ENCODE results near the gene RPL41. TPM values are rescaled to one million over a fixed set of nuclear protein-coding genes. Genes with fewer than 3 reads are reported as not detected.

Gene RPL41
- total and polyA plus RNA-seq, 9 donors = 4,607 to 9,217 (median 5,456) TPM

- 100% methylated on average over 1 of the region's 4 CpGs for WGBS (ENCODE audit: insufficient coverage)
- H3K27me3 ChIP-seq (ENCODE audit: control insufficient read depth, insufficient read depth, low read length) = no peaks in the 10 kb centered on the region
- no peak overlapping the region for H3K4me3 ChIP-seq (ENCODE audit: low read length)
- peak overlapping the region; percentile 49 for H3K27ac ChIP-seq (ENCODE audit: low read length)
- H3K9me3 ChIP-seq (replicated peaks; ENCODE audit: control insufficient read depth, low read depth, low read length) = no peaks in the 10 kb centered on the region
- peaks cover 35% of the 10 kb centered on the region for H3K4me1 ChIP-seq (ENCODE audit: control insufficient read depth, insufficient read depth, low read length)
- no peak for DNase-seq
- peaks cover 52% of the 10 kb centered on the region for H3K36me3 ChIP-seq (ENCODE audit: control insufficient read depth, insufficient read depth, low read length)
Observed at GRCh38 chr12:56130876-56131275, 14.4 kb downstream of the RPL41 start.

- no peak overlapping the region for H3K27ac ChIP-seq (ENCODE audit: low read length)
- no peaks in the 10 kb centered on the region for H3K9me3 ChIP-seq (replicated peaks; ENCODE audit: control insufficient read depth, low read depth, low read length)
- no CpG with 5 or more reads among the region's 6 CpGs for WGBS (ENCODE audit: insufficient coverage)
- no peak for DNase-seq
- peaks cover 7% of the 10 kb centered on the region for H3K4me1 ChIP-seq (ENCODE audit: control insufficient read depth, insufficient read depth, low read length)
- H3K4me3 ChIP-seq (ENCODE audit: low read length) = no peak overlapping the region
- no peaks in the 10 kb centered on the region for H3K27me3 ChIP-seq (ENCODE audit: control insufficient read depth, insufficient read depth, low read length)
- peaks cover 92% of the 10 kb centered on the region for H3K36me3 ChIP-seq (ENCODE audit: control insufficient read depth, insufficient read depth, low read length)
Observed at GRCh38 chr12:56134897-56135296, 18.5 kb downstream of the RPL41 start.

DNA sequence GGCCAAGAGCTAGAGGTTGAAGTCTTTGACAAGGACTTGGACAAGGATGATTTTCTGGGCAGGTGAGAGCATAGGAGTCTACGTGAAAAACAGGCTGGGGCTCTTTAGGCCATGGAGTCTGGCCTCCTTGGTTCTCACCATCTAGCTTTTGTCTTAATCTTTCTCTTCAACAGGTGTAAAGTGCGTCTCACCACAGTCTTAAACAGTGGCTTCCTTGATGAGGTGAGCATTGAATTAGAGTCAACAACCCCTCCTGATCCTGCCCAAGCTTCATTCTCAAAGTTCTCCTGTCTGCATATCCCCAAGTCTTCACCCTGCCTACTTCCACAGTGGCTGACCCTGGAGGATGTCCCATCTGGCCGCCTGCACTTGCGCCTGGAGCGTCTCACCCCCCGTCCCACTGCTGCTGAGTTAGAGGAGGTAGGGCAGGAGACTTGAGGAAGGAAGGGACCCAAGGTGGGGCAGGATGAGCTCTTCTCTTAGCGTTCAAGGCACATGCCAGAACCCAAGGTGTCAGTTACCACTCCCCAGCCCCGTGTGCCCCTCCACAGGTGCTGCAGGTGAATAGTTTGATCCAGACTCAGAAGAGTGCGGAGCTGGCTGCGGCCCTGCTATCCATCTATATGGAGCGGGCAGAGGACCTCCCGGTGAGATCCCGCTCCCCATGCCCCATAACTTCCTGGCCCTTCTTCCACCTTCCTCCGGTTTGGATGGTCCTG, 21.6 kb downstream of the RPL41 start:
- DNase-seq = no peak
- peaks cover 88% of the 10 kb centered on the region for H3K36me3 ChIP-seq (ENCODE audit: control insufficient read depth, insufficient read depth, low read length)
- 91% methylated on average over 5 of the region's 14 CpGs for WGBS (ENCODE audit: insufficient coverage)
- H3K9me3 ChIP-seq (replicated peaks; ENCODE audit: control insufficient read depth, low read depth, low read length) = no peaks in the 10 kb centered on the region
- H3K4me1 ChIP-seq (ENCODE audit: control insufficient read depth, insufficient read depth, low read length) = no peaks in the 10 kb centered on the region
- no peak overlapping the region for H3K27ac ChIP-seq (ENCODE audit: low read length)
- no peak overlapping the region for H3K4me3 ChIP-seq (ENCODE audit: low read length)
- H3K27me3 ChIP-seq (ENCODE audit: control insufficient read depth, insufficient read depth, low read length) = no peaks in the 10 kb centered on the region

GRCh38 chr12:56141946-56142784, 25.7 kb downstream of the RPL41 start:
- DNase-seq = no peak
- no peak overlapping the region for H3K4me3 ChIP-seq (ENCODE audit: low read length)
- H3K27ac ChIP-seq (ENCODE audit: low read length) = no peak overlapping the region
- H3K9me3 ChIP-seq (replicated peaks; ENCODE audit: control insufficient read depth, low read depth, low read length) = no peaks in the 10 kb centered on the region
- WGBS (ENCODE audit: insufficient coverage) = 84% methylated on average over 12 of the region's 19 CpGs
- H3K36me3 ChIP-seq (ENCODE audit: control insufficient read depth, insufficient read depth, low read length) = peaks cover 74% of the 10 kb centered on the region
- H3K4me1 ChIP-seq (ENCODE audit: control insufficient read depth, insufficient read depth, low read length) = peaks cover 8% of the 10 kb centered on the region
- no peaks in the 10 kb centered on the region for H3K27me3 ChIP-seq (ENCODE audit: control insufficient read depth, insufficient read depth, low read length)

DNA sequence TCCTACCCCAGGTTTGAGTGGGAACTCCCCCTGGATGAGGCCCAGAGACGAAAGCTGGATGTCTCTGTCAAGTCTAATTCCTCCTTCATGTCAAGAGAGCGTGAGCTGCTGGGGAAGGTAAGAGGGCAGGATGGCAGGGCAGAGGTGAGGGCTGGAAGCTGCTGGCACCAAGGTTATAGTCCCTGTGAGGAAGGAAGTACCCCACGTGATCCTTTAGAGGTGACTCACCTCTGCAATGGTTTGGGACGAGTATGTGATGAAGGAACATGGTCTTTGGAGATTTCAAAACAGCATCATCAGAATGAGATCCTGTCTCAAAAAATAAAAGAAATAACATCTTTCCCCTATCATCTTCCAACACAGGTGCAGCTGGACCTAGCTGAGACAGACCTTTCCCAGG, 26.8 kb downstream of the RPL41 start:
- WGBS (ENCODE audit: insufficient coverage) = 100% methylated on average over 1 of the region's 4 CpGs
- Histone ChIP-seq H3K27me3 (ENCODE audit: control insufficient read depth, insufficient read depth, low read length) (no peaks in the 10 kb centered on the region), H3K36me3 (ENCODE audit: control insufficient read depth, insufficient read depth, low read length) (peaks cover 63% of the 10 kb centered on the region), H3K4me1 (ENCODE audit: control insufficient read depth, insufficient read depth, low read length) (peaks cover 8% of the 10 kb centered on the region), H3K4me3 (ENCODE audit: low read length) (no peak overlapping the region), H3K27ac (ENCODE audit: low read length) (peak overlapping the region; percentile 65), H3K9me3 (replicated peaks; ENCODE audit: control insufficient read depth, low read depth, low read length) (no peaks in the 10 kb centered on the region)
- no peak for DNase-seq

- peaks cover 57% of the 10 kb centered on the region for H3K36me3 ChIP-seq (ENCODE audit: control insufficient read depth, insufficient read depth, low read length)
- no peaks in the 10 kb centered on the region for H3K9me3 ChIP-seq (replicated peaks; ENCODE audit: control insufficient read depth, low read depth, low read length)
- peaks cover 8% of the 10 kb centered on the region for H3K4me1 ChIP-seq (ENCODE audit: control insufficient read depth, insufficient read depth, low read length)
- 80% methylated on average over 8 of the region's 8 CpGs for WGBS (ENCODE audit: insufficient coverage)
- no peaks in the 10 kb centered on the region for H3K27me3 ChIP-seq (ENCODE audit: control insufficient read depth, insufficient read depth, low read length)
- no peak overlapping the region for H3K4me3 ChIP-seq (ENCODE audit: low read length)
- peak overlapping the region; percentile 65 for H3K27ac ChIP-seq (ENCODE audit: low read length)
- DNase-seq = peak; percentile 46
Observed at GRCh38 chr12:56143870-56144269, 27.4 kb downstream of the RPL41 start.

DNA sequence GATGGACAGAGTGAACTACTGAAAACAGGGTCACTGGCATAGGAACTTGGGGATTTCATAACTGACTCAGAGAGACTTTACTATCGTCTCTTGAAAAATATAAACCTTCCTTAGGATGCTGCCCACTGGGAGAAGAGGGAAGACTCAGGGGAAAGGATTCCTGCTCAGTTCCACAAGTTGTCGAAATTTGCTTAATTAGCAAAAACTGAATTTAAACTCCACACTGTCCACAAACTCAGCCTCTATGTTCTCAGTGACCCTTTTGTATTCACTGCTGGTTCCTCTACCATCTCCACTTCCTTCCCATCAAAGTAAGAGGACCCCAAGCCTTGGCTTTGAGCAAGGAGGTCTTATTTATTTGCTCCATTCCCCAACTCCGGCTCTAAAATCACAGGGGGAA, 28.8 kb downstream of the RPL41 start:
- H3K27ac ChIP-seq (ENCODE audit: low read length) = no peak overlapping the region
- H3K4me1 ChIP-seq (ENCODE audit: control insufficient read depth, insufficient read depth, low read length) = peaks cover 8% of the 10 kb centered on the region
- 71% methylated on average over 1 of the region's 3 CpGs for WGBS (ENCODE audit: insufficient coverage)

DNA sequence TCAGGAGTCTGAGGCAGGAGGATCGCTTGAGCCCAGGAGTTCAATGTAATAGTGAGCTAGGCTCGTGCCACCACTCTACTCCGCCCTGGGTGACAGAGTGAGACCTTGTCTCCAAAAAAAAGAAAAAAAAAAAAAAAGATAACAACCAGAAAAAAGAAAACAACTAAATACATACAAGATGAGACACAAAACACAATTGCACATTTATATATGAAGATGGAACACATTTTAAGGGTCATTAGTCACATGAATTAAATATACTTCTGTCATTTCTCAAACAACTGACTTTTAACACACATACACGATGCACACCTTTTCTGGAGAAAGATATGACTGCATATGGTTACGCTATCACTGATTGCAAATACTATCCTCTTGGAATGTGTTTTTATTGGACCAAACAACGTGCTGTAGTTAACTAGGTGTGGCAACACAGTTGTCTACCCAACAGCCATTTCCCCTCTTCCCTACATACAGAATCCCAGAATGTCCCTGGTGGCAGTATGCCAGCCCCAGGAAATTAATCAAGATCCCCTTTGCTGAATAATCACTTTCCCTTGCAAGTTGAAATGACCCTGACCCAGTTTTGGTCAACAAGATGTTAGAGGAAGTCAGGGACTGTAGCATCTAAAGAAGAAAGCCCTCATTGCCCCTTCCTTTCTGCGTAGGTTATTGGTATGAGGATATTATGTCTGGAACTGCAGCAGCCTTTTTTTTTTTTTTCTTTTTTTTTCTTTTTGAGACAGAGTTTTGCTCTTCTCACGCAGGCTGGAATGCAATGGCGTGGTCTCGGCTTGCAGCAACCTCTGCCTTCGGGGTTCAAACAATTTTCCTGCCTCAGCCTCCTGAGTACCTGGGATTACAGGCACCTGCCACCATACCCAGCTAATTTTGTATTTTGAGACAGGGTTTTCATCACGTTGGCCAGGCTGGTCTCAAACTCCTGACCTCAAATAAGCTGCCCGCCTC, 30.3 kb downstream of the RPL41 start:
- Histone ChIP-seq H3K36me3 (ENCODE audit: control insufficient read depth, insufficient read depth, low read length) (peaks cover 40% of the 10 kb centered on the region), H3K4me3 (ENCODE audit: low read length) (no peak overlapping the region), H3K27me3 (ENCODE audit: control insufficient read depth, insufficient read depth, low read length) (no peaks in the 10 kb centered on the region), H3K4me1 (ENCODE audit: control insufficient read depth, insufficient read depth, low read length) (peaks cover 15% of the 10 kb centered on the region), H3K9me3 (replicated peaks; ENCODE audit: control insufficient read depth, low read depth, low read length) (no peaks in the 10 kb centered on the region), H3K27ac (ENCODE audit: low read length) (peak overlapping the region; percentile 25)
- DNase-seq = peak; percentile 52
- 50% methylated on average over 2 of the region's 13 CpGs for WGBS (ENCODE audit: insufficient coverage)

More for the DNA sequence above, 28.8 kb downstream of the RPL41 start:
- H3K36me3 ChIP-seq (ENCODE audit: control insufficient read depth, insufficient read depth, low read length) = peaks cover 49% of the 10 kb centered on the region
- H3K27me3 ChIP-seq (ENCODE audit: control insufficient read depth, insufficient read depth, low read length) = no peaks in the 10 kb centered on the region
- DNase-seq = no peak
- H3K4me3 ChIP-seq (ENCODE audit: low read length) = no peak overlapping the region
- no peaks in the 10 kb centered on the region for H3K9me3 ChIP-seq (replicated peaks; ENCODE audit: control insufficient read depth, low read depth, low read length)

- H3K9me3 ChIP-seq (replicated peaks; ENCODE audit: control insufficient read depth, low read depth, low read length) = no peaks in the 10 kb centered on the region
- WGBS (ENCODE audit: insufficient coverage) = no CpG with 5 or more reads among the region's 3 CpGs
- peaks cover 41% of the 10 kb centered on the region for H3K4me1 ChIP-seq (ENCODE audit: control insufficient read depth, insufficient read depth, low read length)
- DNase-seq = peak; percentile 40
- no peak overlapping the region for H3K4me3 ChIP-seq (ENCODE audit: low read length)
- H3K27me3 ChIP-seq (ENCODE audit: control insufficient read depth, insufficient read depth, low read length) = no peaks in the 10 kb centered on the region
- H3K36me3 ChIP-seq (ENCODE audit: control insufficient read depth, insufficient read depth, low read length) = peaks cover 12% of the 10 kb centered on the region
- no peak overlapping the region for H3K27ac ChIP-seq (ENCODE audit: low read length)
Observed at GRCh38 chr12:56150563-56150962, 34.1 kb downstream of the RPL41 start.

All from muscle of leg (tissue), 11 donors.